GM21528 (cell line): Measurements from ENCODE around the gene CTAG1B.
"Not testable (repeated sequence)": the region's sequence is repeated elsewhere in the genome, so short reads cannot be mapped to it uniquely, and the experiment has no call there.

ENCODE experiments used
- ATAC-seq: cut with Tn5 transposase; IDR thresholded peaks from one replicate; pipeline ENCODE4 v1.9.1; 2021; ENCODE audit warnings: mild to moderate bottlenecking, moderate library complexity; ENCODE audit not compliant: unreplicated experiment, low FRiP score

Gene CTAG1B

DNA sequence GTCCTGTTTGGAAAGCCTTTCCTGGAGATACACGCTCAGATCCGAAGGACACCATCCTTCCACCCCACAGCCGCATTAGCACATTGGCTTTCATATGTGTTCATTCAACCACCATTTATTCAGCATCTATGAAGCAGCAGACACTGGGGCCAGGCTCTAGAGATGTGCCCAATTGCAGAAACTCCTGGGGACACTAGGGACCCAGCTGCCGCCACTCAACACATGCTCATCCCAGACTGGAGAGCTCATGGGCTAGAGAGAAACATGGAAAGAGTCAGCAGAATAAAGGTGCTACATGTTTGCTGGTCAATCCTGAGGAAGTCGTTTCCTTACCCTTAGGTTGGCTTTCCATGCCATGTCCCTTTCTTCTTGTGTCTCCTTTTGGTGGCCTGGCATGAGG, 26.6 kb downstream of the CTAG1B start:
- no peak for ATAC-seq

DNA sequence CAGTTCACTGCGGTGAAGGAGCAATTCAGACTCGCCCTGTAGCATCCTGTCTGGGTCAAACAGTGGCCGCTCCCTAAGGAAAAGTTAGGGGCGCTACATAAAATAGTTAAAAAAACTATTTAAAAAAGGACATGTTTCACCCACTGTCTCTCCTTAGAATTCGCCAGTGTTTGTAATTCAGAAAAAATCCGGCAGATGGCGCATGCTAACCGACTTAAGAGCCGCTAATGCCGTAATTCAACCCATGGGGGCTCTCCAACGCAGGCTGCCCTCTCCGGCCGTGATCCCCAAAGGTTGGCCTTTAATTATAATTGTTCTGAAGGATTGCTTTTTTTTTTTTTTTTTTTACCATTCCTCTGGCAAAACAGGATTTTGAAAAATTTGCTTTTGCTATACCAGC, 28.7 kb downstream of the CTAG1B start:
- not testable (repeated sequence) for ATAC-seq

DNA sequence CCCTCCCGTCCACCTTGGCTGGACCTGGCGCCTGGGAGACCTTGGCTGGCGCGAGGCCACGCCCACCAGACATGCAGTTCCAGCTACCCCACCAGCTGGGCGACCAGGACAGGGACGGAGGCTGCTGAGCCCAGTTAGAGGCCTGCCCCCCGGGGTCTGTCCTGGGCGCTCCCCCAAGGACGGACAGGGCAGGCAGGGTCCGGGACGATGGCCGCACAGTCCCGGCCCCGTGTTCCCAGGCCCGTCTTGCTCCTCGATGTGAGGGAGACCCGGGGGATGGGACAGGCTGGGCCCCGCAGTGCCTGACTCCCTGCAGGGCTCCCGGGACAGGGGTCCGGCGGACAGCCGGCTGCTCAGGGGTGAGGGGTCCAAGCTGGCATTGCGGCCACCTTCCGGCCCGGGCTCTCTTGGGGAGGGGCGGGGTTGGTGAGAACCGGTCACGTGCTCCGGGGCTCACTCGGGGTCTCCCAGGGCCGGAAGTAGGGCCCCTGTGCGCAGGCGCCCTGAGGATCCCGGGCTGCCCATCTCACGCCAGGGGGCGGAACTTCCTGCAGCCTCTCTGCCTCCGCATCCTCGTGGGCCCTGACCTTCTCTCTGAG, 34.4 kb downstream of the CTAG1B start, which contains the start of gene CTAG1A:
CTAG1A (plus strand) TSS at position 549 of the 599 bp plus-strand sequence. CDS start 74 bp downstream, outside the sequence.
- not testable (repeated sequence) for ATAC-seq

DNA sequence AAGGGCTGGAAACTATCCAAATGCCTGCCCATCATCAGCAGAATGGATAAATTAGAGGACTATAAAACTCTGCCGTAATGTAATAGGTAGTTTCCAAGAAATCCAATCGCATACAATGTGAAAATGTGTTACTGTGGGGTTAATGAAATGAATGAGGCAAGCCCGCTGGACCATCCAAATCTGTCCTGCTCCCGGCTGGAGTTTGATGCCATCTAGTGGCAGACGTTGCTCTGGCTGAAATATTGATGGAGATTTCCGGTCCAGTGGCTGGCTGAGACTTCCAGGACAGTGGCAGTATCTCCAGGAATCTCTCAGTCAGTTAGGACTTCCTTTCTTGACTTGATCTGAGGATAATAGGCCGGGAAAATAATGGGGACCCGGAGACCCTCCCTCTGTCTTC, 36.1 kb downstream of the CTAG1B start:
- ATAC-seq = not testable (repeated sequence)

DNA sequence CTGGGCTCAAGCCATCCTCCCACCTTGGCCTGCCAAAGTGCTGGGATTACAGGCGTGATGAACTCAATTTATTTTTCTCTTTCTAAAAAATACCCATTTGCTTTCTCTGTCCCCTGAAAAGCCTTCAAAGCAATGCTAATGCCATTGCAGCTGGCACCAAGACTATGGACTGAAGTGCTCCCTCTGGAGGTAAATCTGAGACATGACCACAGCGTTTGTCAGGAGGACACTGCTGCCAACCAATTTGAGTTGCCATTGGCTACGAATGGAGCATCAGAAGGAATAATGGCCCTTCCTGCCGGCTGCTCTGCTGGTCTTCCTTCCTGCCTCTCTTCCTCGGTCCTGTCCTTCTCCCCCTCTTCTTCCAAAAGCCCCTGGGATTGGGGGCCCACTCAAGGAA, 44.0 kb downstream of the CTAG1B start:
- ATAC-seq = not testable (repeated sequence)

DNA sequence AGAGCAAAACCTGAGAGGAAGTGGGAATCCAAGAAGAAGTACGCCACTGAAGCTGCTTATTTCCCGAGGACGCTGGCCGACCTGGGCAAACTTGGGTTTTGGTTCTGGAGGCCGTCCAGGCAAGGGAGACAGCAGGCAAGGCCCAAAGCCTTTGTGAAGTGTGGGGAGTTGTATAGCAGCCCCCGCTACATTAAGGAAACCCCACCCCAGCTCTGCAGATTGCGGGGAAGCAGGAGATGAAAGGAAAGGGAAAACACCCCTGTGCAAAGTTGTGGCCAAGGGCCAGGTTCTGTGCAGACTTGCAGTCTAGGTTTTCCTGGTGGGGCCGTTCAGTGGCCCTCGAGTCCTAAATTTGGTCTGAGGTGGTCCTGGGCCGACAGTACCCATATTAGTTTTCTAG, 46.0 kb downstream of the CTAG1B start:
- ATAC-seq = not testable (repeated sequence)

DNA sequence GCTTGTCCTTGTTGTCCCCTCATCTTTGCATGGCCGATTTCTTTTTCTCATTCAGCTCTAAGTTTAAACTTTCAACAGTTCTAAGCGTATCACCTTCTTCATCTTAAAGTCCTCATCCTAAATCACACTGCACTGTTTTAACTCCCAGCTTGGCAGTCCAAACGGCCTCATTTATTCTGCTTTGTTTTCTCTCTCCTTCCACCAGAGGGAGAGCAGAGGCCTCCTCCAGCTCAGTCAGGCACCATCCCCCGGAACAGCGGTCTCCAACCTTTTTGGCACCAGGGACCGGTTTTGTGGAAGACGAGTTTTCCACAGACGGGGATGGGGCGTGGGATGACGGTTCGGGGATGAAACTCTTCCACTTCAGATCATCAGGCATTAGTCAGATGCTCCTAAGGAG, 48.7 kb downstream of the CTAG1B start:
- not testable (repeated sequence) for ATAC-seq
